Ishikawa (cell line): ENCODE data around the gene SUFU.

Source experiments
- CEBPB ChIP-seq: IDR thresholded peaks from 2 replicates; pipeline ENCODE4 v1.6.1; 2012
- CREB1 ChIP-seq: IDR thresholded peaks from 2 replicates; pipeline ENCODE4 v1.6.1; 2012; ENCODE audit warnings: low read depth
- EGR1 ChIP-seq: IDR thresholded peaks from 2 replicates; pipeline ENCODE4 v1.6.1; 2012
- EP300 ChIP-seq: IDR thresholded peaks from 2 replicates; pipeline ENCODE4 v1.6.1; 2012; ENCODE audit warnings: borderline replicate concordance
- FOXM1 ChIP-seq: IDR thresholded peaks from 2 replicates; pipeline ENCODE4 v1.6.1; 2012; ENCODE audit warnings: low read depth, borderline replicate concordance
- NFIC ChIP-seq: IDR thresholded peaks from 2 replicates; pipeline ENCODE4 v1.6.1; 2012
- RAD21 ChIP-seq: IDR thresholded peaks from 2 replicates; pipeline ENCODE4 v1.6.1; 2012; ENCODE audit warnings: low read depth
- TAF1 ChIP-seq: IDR thresholded peaks from 2 replicates; pipeline ENCODE4 v1.6.1; 2012; ENCODE audit warnings: low read depth, mild to moderate bottlenecking
- TEAD4 ChIP-seq: IDR thresholded peaks from 2 replicates; pipeline ENCODE4 v1.6.1; 2012
- YY1 ChIP-seq: IDR thresholded peaks from 2 replicates; pipeline ENCODE4 v1.6.1; 2012; ENCODE audit warnings: low read depth
- ZBTB7A ChIP-seq: IDR thresholded peaks from 2 replicates; pipeline ENCODE4 v1.6.1; 2012; ENCODE audit warnings: low read depth
- TF ChIP-seq, protein P1 (sequence below): IDR thresholded peaks from 2 replicates; pipeline ENCODE4 v1.6.1; 2012
- TF ChIP-seq, protein P2 (sequence below): IDR thresholded peaks from 2 replicates; pipeline ENCODE4 v1.6.1; 2012; ENCODE audit warnings: low read depth, mild to moderate bottlenecking

DNA sequence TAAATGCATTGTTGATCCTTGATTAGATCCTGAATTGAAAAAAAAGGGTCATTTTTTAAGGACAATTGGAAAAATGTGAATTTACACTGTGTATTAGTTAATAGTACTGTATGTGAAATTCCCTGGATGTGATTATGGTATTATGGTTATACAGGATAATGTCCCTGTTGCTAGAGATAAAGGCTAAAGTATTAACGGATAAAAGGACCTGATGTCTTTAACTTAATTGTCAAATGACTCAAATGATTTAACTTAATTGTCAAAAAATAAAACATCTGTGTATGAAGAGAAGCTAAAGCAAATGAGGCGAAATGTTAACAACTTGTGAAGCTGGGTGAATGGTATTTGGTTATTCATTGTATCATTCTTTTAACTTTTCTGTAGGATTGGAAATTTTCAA, 48.8 kb downstream of the SUFU start:
- TF ChIP-seq, protein P1, sequence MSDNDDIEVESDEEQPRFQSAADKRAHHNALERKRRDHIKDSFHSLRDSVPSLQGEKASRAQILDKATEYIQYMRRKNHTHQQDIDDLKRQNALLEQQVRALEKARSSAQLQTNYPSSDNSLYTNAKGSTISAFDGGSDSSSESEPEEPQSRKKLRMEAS: no peak
- TF ChIP-seq YY1 (no peak), EP300 (no peak), EGR1 (no peak), RAD21 (no peak), TAF1 (no peak), CEBPB (no peak), TEAD4 (no peak), ZBTB7A (no peak), CREB1 (no peak), FOXM1 (no peak), NFIC (no peak)
- TF ChIP-seq, protein P2, sequence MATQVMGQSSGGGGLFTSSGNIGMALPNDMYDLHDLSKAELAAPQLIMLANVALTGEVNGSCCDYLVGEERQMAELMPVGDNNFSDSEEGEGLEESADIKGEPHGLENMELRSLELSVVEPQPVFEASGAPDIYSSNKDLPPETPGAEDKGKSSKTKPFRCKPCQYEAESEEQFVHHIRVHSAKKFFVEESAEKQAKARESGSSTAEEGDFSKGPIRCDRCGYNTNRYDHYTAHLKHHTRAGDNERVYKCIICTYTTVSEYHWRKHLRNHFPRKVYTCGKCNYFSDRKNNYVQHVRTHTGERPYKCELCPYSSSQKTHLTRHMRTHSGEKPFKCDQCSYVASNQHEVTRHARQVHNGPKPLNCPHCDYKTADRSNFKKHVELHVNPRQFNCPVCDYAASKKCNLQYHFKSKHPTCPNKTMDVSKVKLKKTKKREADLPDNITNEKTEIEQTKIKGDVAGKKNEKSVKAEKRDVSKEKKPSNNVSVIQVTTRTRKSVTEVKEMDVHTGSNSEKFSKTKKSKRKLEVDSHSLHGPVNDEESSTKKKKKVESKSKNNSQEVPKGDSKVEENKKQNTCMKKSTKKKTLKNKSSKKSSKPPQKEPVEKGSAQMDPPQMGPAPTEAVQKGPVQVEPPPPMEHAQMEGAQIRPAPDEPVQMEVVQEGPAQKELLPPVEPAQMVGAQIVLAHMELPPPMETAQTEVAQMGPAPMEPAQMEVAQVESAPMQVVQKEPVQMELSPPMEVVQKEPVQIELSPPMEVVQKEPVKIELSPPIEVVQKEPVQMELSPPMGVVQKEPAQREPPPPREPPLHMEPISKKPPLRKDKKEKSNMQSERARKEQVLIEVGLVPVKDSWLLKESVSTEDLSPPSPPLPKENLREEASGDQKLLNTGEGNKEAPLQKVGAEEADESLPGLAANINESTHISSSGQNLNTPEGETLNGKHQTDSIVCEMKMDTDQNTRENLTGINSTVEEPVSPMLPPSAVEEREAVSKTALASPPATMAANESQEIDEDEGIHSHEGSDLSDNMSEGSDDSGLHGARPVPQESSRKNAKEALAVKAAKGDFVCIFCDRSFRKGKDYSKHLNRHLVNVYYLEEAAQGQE: no peak
